GM15510 (cell line): ENCODE measurements around the gene CNTLN.

ENCODE experiments used
- POLR2A ChIP-seq: IDR thresholded peaks from 3 replicates; pipeline ENCODE4 v1.6.1; 2011; ENCODE audit warnings: borderline replicate concordance; ENCODE audit not compliant: insufficient read length; ENCODE audit errors: extremely low read depth

The CNTLN gene

GRCh38 chr9:17532461-17532860, 397.6 kb downstream of the CNTLN start:
- no peak for TF ChIP-seq POLR2A

GRCh38 chr9:17535176-17535575, 400.3 kb downstream of the CNTLN start:
- no peak for TF ChIP-seq POLR2A

DNA sequence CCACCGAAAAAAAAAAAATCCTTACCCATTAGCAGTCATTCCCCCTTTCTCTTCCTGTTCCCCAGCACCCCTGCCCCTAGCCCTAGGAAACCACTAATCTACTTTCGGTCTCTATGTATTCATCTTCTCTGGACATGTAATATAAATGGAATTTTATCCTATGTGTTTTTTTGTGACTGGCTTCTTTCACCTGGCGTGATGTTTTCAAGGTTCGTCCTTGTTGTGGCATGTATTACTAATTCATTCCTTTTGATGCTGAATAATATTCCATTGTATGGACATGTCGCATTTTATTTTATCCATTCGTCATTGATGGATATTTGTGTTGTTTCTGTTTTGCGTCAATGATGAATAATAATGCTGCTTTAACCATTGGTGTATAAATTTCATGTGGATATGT, 401.2 kb downstream of the CNTLN start:
- no peak for TF ChIP-seq POLR2A

DNA sequence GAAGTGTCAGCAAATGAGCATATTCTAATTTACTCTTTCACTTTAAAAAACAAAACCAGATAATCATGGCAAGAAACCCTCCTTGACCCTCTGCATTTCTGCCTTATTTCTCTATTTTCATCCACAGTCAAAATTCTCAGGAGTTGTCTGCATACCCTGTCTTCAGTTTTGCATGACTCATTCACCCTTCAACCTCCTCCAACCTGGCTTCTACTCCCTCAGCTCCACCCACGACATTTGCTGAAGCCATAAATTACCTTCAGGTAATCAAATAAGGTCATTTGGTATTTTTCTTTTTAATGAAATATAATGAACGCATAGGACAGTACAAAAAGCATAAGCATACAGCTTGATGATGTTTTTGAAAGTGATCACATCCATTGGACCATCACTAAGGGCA, 416.2 kb downstream of the CNTLN start:
- no peak for TF ChIP-seq POLR2A
